Activated T-cell treated with anti-CD3 and anti-CD28 coated beads for 24 hours (primary cell): ENCODE results near the gene ESPNL.

Experiments used
- DNase-seq: peaks from one replicate; pipeline ENCODE4 v3.0.0-alpha.2; 2020; ENCODE audit warnings: low read depth

ESPNL gene

GRCh38 chr2:238140721-238141540, 40.8 kb downstream of the ESPNL start:
- DNase-seq: no peak

GRCh38 chr2:238141541-238142318, 41.6 kb downstream of the ESPNL start:
- DNase-seq: no peak

DNA sequence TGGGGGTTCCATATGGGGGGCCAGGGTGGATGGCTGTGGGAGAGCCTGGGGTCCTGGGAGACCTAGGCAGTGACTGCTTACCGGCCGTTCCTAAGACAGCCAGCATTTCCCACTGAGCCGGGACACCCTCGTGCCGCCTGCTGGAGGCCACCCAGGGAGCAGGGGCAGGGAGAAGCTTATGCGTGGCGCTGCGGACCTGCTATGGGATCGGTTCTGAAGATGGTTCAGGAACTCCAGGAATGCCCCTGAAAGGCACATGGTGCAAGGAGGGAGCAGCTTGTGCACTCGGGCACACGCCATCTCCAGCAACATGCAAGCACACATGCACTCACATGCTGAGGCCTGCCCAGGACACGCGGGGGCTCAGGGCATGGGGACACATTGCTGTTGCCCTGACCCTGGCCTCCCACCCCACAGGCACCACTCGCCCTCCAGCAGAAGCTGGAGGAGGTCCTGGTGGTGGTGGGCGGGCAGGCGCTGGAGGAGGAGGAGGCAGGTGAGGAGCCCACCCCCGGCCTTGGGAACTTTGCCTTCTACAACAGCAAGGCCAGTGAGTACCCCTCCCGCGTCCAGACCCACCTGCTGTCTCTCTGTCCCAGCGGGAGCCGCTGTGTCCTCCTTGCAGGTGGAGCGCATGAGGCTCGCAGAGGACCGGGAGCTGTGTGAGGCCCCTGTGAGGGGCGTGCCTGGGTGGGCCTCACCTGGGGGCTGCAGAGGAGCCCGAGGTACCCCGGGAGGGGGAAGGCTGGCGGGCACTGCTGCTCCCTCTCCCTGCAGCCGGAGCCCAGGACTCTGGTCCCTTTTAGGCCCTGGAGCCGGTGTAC, 42.5 kb downstream of the ESPNL start:
- DNase-seq: no peak

- no peak for DNase-seq
Measured at GRCh38 chr2:238143239-238143951, 43.3 kb downstream of the ESPNL start.

- no peak for DNase-seq
Measured at GRCh38 chr2:238144262-238144661, 44.1 kb downstream of the ESPNL start.

- DNase-seq: no peak
Measured at GRCh38 chr2:238145046-238145445, 44.9 kb downstream of the ESPNL start.

- no peak for DNase-seq
Measured at GRCh38 chr2:238145851-238146250, 45.7 kb downstream of the ESPNL start.

- DNase-seq: no peak
Measured at GRCh38 chr2:238146884-238147544, 46.9 kb downstream of the ESPNL start.

DNA sequence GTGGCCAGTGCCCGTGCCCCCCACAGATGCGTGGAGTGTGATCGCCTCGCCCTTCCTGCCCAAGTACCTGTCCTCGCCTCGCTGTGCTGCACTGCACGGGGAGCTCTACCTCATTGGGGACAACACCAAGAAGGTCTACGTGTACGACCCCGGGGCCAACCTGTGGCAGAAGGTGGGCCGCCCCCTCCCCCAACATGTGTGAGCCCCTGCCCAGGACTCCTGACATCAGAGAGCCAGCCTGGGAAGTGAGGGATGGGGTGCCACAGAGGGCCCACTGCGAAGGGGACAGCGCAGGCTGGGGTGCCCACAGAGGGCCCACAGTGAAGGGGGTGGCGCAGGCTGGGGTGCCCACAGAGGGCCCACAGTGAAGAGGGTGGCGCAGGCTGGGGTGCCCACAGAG, 48.8 kb downstream of the ESPNL start:
- DNase-seq: no peak

- DNase-seq: no peak
Measured at GRCh38 chr2:238149841-238150572, 49.9 kb downstream of the ESPNL start.

GRCh38 chr2:238150686-238151085, 50.5 kb downstream of the ESPNL start:
- DNase-seq: no peak

GRCh38 chr2:238151205-238151604, 51.1 kb downstream of the ESPNL start:
- DNase-seq: no peak

- no peak for DNase-seq
Measured at GRCh38 chr2:238151628-238152235, 51.6 kb downstream of the ESPNL start.

- no peak for DNase-seq
Measured at GRCh38 chr2:238152771-238153688, 52.9 kb downstream of the ESPNL start.

DNA sequence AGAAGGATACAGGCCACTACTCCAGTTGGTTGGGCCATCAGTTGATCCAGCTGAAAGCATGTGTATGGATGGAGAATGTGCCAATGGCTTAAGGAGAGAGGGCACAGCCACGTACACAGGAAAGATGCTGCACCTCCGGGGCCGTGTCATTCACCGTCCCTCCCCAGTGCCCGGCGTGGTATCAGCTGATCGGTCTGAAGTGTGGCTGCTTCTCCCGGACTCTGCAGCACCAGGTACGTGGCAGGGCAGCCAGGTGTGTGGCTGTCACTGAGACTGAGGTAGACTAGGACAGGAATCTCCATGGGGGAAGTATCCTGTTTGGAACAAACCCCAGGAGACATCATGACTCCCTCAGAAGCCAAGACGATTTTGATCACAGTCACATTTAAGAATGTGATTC, 54.4 kb downstream of the ESPNL start:
- no peak for DNase-seq

GRCh38 chr2:238155051-238155760, 55.1 kb downstream of the ESPNL start:
- DNase-seq: no peak

- no peak for DNase-seq
Measured at GRCh38 chr2:238155761-238156694, 55.9 kb downstream of the ESPNL start.
